Activated naive CD4-positive, alpha-beta T cell treated with anti-CD3 and anti-CD28 coated beads, Interleukin-2, amount 50 U/mL, for 16 hours (primary cell): Measurements from ENCODE around the gene MTR.

Experiments used
- DNase-seq: peaks from one replicate; pipeline ENCODE4 v3.0.0-alpha.2; 2020

The MTR gene

GRCh38 chr1:236779312-236779711, 15.8 kb upstream of the MTR start:
- no peak for DNase-seq

GRCh38 chr1:236785477-236785876, 9.6 kb upstream of the MTR start:
- no peak for DNase-seq

GRCh38 chr1:236786453-236786852, 8.6 kb upstream of the MTR start:
- no peak for DNase-seq

DNA sequence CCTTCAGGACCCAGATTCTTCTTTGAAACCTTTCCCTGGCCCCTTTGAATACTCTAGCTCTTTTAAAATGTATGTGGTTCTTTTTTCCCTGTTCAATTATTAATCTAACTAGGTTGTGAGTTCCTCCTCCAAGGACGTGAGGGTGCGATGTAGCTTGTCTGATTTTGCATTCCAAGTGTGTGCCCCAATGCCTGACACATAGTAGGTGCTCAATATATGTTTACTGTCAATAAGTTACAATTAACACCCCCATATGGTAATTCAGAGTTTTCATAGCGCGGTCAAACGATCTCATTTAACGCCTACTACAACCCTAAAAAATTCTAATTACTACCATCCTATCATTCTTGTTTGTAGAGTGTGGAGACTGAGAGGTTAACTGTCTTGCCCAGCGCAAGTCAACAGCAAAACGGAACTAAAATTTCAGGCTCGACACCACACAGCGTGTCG, 482 bp upstream of the MTR start:
- no peak for DNase-seq

DNA sequence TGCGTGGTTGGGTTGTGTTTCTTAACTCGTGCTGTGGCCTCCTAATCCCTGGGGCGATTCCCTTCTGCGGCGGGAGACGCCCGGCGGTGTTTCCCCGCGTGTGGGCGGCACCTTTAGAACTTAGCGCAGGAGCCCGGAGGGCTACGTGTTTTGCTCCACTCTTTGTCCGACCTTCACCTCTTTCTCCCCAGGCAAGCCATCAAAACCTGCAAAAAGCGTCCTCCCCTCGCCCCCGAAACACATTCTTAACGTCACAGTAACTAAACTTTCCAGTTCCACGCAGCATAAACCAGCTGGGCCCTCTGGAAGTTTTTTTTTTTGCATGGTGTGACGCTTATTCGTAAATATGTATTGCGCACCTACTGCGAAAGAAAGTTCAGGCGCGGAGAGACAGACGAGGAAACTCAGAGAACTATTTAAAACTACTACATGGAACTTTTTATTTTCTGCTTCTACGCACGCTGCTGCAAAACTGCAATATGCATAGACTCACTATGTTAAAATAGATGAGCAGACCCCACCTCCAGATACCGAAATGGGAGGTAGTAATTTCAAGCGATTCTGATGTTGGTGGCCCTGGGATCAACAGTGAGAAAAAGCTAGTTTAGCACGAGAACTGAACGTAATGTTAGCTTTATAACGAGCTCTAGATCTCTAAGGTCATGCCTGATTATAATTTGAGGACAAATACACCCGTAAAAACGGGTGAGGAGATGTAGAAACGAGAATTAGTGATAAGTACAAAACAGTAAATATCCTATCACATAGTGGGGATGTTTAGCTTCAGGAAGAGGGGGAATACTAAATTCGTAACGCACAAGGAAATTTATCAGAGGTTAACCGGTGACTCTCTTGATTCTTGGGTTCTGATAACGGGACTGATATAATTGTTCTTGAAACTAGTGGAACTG, 920 bp downstream of the MTR start:
- DNase-seq, result peak; percentile 75

- DNase-seq, result no peak
These were observed 3.9 kb downstream of the MTR start for GRCh38 chr1:236799001-236799400.

GRCh38 chr1:236800002-236800620, 5.0 kb downstream of the MTR start:
- no peak for DNase-seq

DNA sequence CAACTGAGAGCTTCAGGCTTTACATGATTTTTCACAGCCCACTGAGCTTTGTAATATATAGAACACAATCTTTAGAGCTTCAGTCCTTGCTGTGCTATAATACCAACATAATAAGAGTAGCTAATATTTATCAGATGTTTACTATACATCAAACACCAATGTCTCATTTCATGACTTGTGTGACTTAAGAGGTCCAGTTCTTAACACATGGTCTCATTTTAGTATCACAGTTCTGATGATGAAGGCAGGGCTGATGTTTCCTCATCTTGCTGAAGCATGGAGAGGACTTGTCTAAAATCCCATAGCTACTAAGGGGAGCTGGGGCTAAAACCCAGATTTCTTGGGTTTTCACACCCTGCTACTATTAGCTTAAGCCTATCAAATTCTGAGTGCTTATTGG, 5.5 kb downstream of the MTR start:
- DNase-seq, result no peak

DNA sequence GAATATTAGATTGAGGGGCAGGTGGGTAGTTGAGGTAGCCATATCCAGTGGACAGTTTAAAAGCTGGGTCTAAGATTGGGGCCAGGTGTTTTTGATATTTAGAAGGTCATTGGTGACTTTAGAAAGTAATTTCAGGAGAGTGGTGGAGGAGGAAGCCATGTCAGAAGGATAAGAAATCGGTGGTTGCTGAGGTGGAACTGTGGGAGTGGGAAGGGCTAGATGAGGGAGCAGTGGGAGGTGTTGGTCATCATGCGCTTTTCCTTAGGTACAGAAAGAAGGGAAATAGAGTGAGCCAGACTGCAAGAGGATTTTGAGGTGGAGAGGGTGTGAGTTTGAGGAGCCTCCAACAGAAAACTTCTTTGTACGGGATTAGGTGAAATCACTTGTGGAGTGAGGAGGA, 7.2 kb downstream of the MTR start:
- no peak for DNase-seq

DNA sequence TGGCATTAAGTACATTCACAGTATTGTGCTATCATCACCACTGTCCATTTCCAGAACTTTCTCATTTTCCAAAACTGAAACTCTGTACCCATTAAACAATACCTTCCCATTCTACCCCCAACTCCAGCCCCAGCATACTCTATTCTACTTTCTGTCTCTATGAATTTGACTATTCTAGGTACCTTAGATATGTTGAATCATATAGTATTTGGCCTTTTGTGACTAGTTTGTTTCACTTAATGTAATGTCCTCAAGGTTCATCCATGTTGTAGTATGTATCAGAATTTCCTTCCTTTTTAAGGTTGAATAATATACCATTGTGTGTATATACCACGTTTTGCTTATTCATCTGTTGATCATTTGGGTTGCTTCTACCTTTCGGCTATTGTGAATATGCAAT, 11.5 kb downstream of the MTR start:
- DNase-seq, result no peak

GRCh38 chr1:236808005-236808404, 12.9 kb downstream of the MTR start:
- no peak for DNase-seq

DNA sequence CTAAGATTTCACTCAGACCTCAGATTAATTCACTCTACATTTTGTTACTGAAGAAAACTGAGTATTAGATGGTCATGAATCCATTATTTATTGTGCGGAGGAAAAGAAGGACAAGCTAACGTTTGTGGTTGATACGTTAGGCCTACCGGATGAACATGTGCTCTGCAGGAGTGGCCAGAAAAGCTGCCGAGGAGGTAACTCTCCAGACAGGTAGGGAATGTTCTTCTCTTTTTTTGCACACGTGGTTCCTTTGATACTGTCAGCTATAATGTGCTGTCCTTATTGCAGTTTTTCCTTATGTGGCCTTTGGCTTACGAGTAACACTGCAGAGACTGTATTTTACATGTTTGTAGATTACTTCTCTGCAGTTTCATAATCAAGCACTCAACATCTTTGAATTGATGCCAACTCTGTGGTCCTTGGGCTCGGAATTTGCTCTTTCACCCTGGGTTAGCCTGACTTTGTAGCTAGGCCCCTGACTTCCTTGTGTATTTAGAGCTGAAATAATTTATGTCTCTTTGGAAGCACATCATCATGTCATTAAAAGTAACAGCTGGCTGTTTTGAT, 13.6 kb downstream of the MTR start:
- no peak for DNase-seq

DNA sequence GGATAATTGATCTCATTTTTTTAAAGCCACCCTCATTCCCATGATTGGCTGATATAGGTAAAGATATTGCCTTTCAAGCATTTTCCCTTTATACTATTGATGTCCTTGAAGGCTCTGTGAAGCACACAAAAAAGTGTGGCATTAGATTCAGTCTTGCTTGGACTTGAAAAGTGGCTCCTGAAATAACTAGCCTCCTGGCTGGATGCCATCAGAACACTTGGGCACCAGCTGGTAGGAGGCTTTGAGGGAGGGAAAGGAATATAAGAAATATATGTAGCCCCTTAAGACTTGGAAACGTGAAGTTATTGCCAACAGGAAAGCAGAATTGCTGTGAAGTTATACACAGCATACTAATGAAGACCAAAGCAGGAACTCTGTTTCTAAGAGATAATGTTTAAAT, 14.1 kb downstream of the MTR start:
- DNase-seq, result no peak

- DNase-seq, result no peak
These were observed 14.9 kb downstream of the MTR start for GRCh38 chr1:236810018-236810417.

GRCh38 chr1:236812334-236813030, 17.4 kb downstream of the MTR start:
- no peak for DNase-seq

GRCh38 chr1:236815941-236816340, 20.8 kb downstream of the MTR start:
- DNase-seq, result no peak

- no peak for DNase-seq
These were observed 24.8 kb downstream of the MTR start for GRCh38 chr1:236819856-236820255.

GRCh38 chr1:236821091-236821627, 26.1 kb downstream of the MTR start:
- no peak for DNase-seq

DNA sequence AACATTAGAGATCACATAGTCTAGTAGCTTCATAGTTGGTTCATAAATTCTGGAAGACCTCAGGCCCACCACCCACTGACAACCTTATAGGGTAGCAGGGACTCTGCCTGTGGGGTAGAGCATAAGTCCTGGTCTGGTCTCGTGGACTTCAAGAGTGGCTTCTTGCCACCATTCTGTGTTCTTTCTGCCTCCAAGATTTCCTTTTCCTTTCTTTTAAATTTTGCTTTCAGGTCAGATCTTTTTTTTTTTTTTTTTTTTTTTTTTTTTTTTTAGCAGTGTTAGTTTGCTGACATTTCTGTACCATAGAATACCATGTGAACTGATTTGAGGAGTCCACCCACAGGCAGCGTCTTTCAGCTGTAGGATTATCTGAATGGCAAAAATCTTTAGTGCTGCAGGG, 28.5 kb downstream of the MTR start:
- no peak for DNase-seq

- DNase-seq, result no peak
These were observed 34.0 kb downstream of the MTR start for GRCh38 chr1:236829085-236829484.

- DNase-seq, result no peak
These were observed 35.0 kb downstream of the MTR start for GRCh38 chr1:236830116-236830515.

DNA sequence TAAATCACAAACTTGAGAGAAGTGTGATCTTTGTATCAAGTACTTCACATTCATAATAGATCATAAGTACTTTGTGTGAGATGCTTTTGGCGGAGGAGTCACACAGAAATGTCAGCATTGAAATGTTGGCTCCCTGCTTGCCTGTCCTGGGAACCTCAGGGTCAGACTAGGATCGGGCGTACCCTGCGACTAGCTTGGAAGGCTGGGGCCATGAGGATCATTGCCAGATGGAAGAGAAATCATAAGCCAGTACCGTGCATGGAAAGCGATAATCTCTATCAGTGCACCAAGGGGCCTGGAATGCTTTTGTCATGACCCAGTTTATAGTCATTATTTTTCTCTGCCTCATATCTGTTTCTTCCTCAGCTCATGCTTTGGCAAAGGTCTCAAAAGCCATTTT, 35.5 kb downstream of the MTR start:
- DNase-seq, result no peak

DNA sequence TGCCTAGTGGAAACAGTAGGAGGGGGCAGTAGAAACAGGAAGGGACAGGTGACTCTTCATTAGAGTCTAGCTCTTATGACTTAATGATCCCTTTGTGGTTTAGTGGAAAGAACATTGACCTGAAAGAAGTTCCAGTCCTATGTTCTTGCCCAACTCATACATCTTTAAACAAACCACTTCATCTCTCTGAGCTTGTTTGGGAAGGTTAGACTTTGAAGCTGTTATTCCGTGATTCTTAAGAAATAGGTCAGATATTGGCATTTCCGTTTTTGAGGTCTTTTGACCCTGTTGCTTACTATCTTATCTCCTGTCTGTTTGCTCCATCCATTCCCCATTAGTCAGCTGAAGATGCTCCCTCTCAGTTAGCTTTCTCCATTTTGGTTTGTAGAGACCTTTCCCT, 38.5 kb downstream of the MTR start:
- no peak for DNase-seq
